DOHH2 (cell line): ENCODE results near the gene S100B.

Source experiments
- H3F3A ChIP-seq: fragments of 200-600 bp; sonication (generic), shearing (Covaris generic); 2 replicates; pipeline ENCODE4 v1.6.0; 2016; ENCODE audit warnings: antibody characterized with exemption, mild to moderate bottlenecking; ENCODE audit not compliant: control insufficient read depth, insufficient read depth
- H3K27ac ChIP-seq: fragments of 200-600 bp; sonication (generic); 2 replicates; pipeline ENCODE4 v1.5.1; 2014; ENCODE audit warnings: low read depth, mild to moderate bottlenecking, low read length, moderate library complexity
- H3K27me3 ChIP-seq: fragments of 200-600 bp; sonication (generic); 2 replicates; pipeline ENCODE4 v1.6.1; 2014; ENCODE audit warnings: mild to moderate bottlenecking, low read length, mixed read lengths; ENCODE audit not compliant: control insufficient read depth
- H3K36me3 ChIP-seq: fragments of 200-600 bp; sonication (generic); 2 replicates; pipeline ENCODE4 v1.6.1; 2014; ENCODE audit warnings: mild to moderate bottlenecking, low read length, moderate library complexity, mixed read lengths; ENCODE audit not compliant: control insufficient read depth
- H3K4me1 ChIP-seq: fragments of 200-600 bp; sonication (generic); 2 replicates; pipeline ENCODE4 v1.6.1; 2014; ENCODE audit warnings: mild to moderate bottlenecking, low read length, mixed read lengths; ENCODE audit not compliant: control insufficient read depth
- H3K4me2 ChIP-seq: fragments of 200-600 bp; sonication (generic); 2 replicates; pipeline ENCODE4 v1.6.0; 2014; ENCODE audit warnings: mild to moderate bottlenecking, low read length, moderate library complexity
- H3K4me3 ChIP-seq: fragments of 200-600 bp; sonication (generic); 2 replicates; pipeline ENCODE4 v1.5.1; 2014; ENCODE audit warnings: mild to moderate bottlenecking, low read length, mixed read lengths
- H3K79me2 ChIP-seq: fragments of 200-600 bp; sonication (generic); 2 replicates; pipeline ENCODE4 v1.6.1; 2014; ENCODE audit warnings: mild to moderate bottlenecking, low read length, mixed read lengths; ENCODE audit not compliant: control insufficient read depth
- H3K9me2 ChIP-seq: fragments of 200-600 bp; sonication (generic); replicated peaks from 2 replicates; pipeline ENCODE4 v1.6.1; 2014; ENCODE audit warnings: mild to moderate bottlenecking, low read length, mixed read lengths; ENCODE audit not compliant: control insufficient read depth
- H3K9me3 ChIP-seq: fragments of 200-600 bp; sonication (generic); 2 replicates; pipeline ENCODE4 v1.6.1; 2014; ENCODE audit warnings: antibody characterized with exemption, low read length, mixed read lengths; ENCODE audit not compliant: control insufficient read depth, insufficient read depth
- H4K20me1 ChIP-seq: fragments of 200-600 bp; sonication (generic); 2 replicates; pipeline ENCODE4 v1.6.0; 2014; ENCODE audit warnings: low read depth, mild to moderate bottlenecking, antibody characterized with exemption, low read length, moderate library complexity; ENCODE audit not compliant: control insufficient read depth, insufficient read depth
- EZH2phosphoT487 ChIP-seq: fragments of 200-600 bp; sonication (generic); IDR thresholded peaks from 2 replicates; pipeline ENCODE4 v1.6.1; 2017; ENCODE audit warnings: borderline replicate concordance, mild to moderate bottlenecking, antibody characterized with exemption, low read length, moderate library complexity, mixed read lengths
- TF ChIP-seq, protein P1 (sequence below): fragments of 200-600 bp; sonication (generic); IDR thresholded peaks from one replicate; pipeline ENCODE4 v1.5.1; 2014; ENCODE audit warnings: antibody characterized with exemption, mild to moderate bottlenecking, low read depth, low read length; ENCODE audit not compliant: poor library complexity, severe bottlenecking

S100B gene

GRCh38 chr21:46605767-46606426, 1.0 kb upstream of the S100B start:
- H3K9me2 ChIP-seq, result no peaks in the 10 kb centered on the region
- H3K4me1 ChIP-seq, result no peaks in the 10 kb centered on the region
- no peak overlapping the region for H3K4me2 ChIP-seq
- no peaks in the 10 kb centered on the region for H3K79me2 ChIP-seq
- H3F3A ChIP-seq, result no peaks in the 10 kb centered on the region
- no peak overlapping the region for H3K27ac ChIP-seq
- no peaks in the 10 kb centered on the region for H3K36me3 ChIP-seq
- H3K27me3 ChIP-seq, result peaks cover 19% of the 10 kb centered on the region; the same call in 1 of the 2 replicates
- no peaks in the 10 kb centered on the region for H4K20me1 ChIP-seq
- no peak for TF ChIP-seq EZH2phosphoT487
- TF ChIP-seq, protein P1, sequence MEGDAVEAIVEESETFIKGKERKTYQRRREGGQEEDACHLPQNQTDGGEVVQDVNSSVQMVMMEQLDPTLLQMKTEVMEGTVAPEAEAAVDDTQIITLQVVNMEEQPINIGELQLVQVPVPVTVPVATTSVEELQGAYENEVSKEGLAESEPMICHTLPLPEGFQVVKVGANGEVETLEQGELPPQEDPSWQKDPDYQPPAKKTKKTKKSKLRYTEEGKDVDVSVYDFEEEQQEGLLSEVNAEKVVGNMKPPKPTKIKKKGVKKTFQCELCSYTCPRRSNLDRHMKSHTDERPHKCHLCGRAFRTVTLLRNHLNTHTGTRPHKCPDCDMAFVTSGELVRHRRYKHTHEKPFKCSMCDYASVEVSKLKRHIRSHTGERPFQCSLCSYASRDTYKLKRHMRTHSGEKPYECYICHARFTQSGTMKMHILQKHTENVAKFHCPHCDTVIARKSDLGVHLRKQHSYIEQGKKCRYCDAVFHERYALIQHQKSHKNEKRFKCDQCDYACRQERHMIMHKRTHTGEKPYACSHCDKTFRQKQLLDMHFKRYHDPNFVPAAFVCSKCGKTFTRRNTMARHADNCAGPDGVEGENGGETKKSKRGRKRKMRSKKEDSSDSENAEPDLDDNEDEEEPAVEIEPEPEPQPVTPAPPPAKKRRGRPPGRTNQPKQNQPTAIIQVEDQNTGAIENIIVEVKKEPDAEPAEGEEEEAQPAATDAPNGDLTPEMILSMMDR, result no peak
- no peaks in the 10 kb centered on the region for H3K9me3 ChIP-seq
- H3K4me3 ChIP-seq, result no peak overlapping the region

- no peaks in the 10 kb centered on the region for H4K20me1 ChIP-seq
- H3K27ac ChIP-seq, result no peak overlapping the region
- TF ChIP-seq, protein P1, result no peak
- no peak for TF ChIP-seq EZH2phosphoT487
- no peaks in the 10 kb centered on the region for H3K4me1 ChIP-seq
- no peaks in the 10 kb centered on the region for H3K36me3 ChIP-seq
- peaks cover 19% of the 10 kb centered on the region; the same call in 1 of the 2 replicates for H3K27me3 ChIP-seq
- no peaks in the 10 kb centered on the region for H3F3A ChIP-seq
- no peak overlapping the region for H3K4me2 ChIP-seq
- no peaks in the 10 kb centered on the region for H3K79me2 ChIP-seq
- no peak overlapping the region for H3K4me3 ChIP-seq
- H3K9me3 ChIP-seq, result no peaks in the 10 kb centered on the region
- no peaks in the 10 kb centered on the region for H3K9me2 ChIP-seq
Observed at GRCh38 chr21:46604329-46604974, 430 bp downstream of the S100B start.

DNA sequence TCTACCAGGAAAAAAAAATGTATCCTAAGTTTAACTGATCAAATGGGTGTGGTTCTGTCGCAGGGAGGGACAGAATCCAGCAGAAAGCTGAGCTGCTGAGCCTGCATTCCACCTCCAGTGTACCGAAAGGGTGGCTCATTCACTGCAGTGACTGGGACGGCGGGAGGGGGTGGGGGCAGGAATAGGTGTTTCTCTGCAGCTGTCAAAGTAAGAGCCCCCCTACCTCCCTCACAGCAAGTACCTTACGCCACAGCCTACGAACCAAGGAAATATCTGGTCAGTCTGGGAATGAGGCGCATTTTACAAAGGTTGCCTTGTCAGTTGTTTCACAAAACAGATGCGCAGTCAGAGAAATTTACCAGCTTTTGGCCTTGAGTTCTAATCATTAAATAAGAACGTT, 1.7 kb downstream of the S100B start:
- no peaks in the 10 kb centered on the region for H3K4me1 ChIP-seq
- no peak overlapping the region for H3K4me3 ChIP-seq
- H3K27ac ChIP-seq, result no peak overlapping the region

More for the DNA sequence above, 1.7 kb downstream of the S100B start:
- no peaks in the 10 kb centered on the region for H3K9me2 ChIP-seq
- H3K4me2 ChIP-seq, result no peak overlapping the region
- H3K9me3 ChIP-seq, result no peaks in the 10 kb centered on the region
- peaks cover 16% of the 10 kb centered on the region; the same call in 1 of the 2 replicates for H3K27me3 ChIP-seq
- no peaks in the 10 kb centered on the region for H4K20me1 ChIP-seq
- H3F3A ChIP-seq, result no peaks in the 10 kb centered on the region
- H3K79me2 ChIP-seq, result no peaks in the 10 kb centered on the region
- TF ChIP-seq, protein P1, result no peak
- TF ChIP-seq EZH2phosphoT487, result no peak
- H3K36me3 ChIP-seq, result no peaks in the 10 kb centered on the region
